ENCODE data around the gene HOXA6. TPM values are rescaled to one million over a fixed set of nuclear protein-coding genes. Genes with fewer than 3 reads are reported as not detected.

Gene HOXA6
- total RNA-seq, 1 donor from 2014 or later: not detected

GRCh38 chr7:27148756-27149641 lies 1.4 kb upstream of the HOXA6 start:
- H3K4me1 Mint-ChIP-seq (ENCODE audit: unreplicated experiment): peaks cover 24% of the 10 kb centered on the region

DNA sequence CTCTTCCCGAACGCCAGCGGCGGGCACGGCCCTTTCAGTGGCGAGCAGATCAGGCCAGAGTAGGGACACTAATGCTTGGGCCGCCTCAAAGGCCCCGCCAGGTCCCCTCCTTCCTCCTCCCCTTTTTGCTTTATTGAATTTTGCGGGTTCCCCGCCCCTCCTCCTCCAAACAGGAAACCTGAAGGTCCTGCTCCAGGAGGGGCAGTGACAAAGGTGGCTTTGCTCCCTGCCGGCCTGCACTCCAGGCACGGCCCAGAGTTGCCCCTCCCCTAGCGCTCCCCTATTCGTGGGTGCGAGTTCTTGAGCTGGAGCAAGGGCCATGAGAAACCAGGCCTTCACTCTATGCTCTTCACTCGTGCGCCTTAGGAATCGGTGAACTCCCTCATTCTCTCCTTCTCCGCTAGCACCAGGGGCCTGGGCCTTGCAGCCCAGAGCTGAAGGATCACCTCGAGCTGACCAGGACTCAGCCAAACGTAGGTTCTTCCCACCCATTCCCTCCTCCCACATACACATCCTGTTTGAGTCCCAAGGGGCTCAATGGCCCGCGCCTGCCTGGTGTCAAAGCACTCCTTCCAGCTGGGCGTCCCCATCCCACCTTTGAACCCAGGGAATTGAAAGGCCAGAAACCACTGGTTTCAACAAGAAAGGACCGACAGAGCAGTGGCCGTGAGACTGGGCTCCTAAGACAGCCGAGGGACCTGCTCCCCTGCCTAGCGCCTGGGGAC lies 619 bp upstream of the HOXA6 start:
- no peak for DNase-seq (ENCODE audit: low spot score)
- Mint-ChIP-seq H3K4me1 (ENCODE audit: unreplicated experiment) (peaks cover 21% of the 10 kb centered on the region), H3K27ac (ENCODE audit: unreplicated experiment) (no peak overlapping the region), H3K36me3 (ENCODE audit: low read depth, unreplicated experiment) (peaks cover 4% of the 10 kb centered on the region), H3K4me3 (ENCODE audit: unreplicated experiment) (peak overlapping the region; percentile 56), H3K9me3 (ENCODE audit: unreplicated experiment) (no peaks in the 10 kb centered on the region), H3K27me3 (ENCODE audit: unreplicated experiment) (peaks cover 52% of the 10 kb centered on the region)
- TF ChIP-seq CTCF (IDR thresholded peaks at IDR 0.05; ENCODE audit: unreplicated experiment): no peak

More at GRCh38 chr7:27148756-27149641, 1.4 kb upstream of the HOXA6 start:
- H3K9me3 Mint-ChIP-seq (ENCODE audit: unreplicated experiment): no peaks in the 10 kb centered on the region
- no peak for TF ChIP-seq CTCF (IDR thresholded peaks at IDR 0.05; ENCODE audit: unreplicated experiment)
- H3K27ac Mint-ChIP-seq (ENCODE audit: unreplicated experiment): no peak overlapping the region
- H3K36me3 Mint-ChIP-seq (ENCODE audit: low read depth, unreplicated experiment): peaks cover 4% of the 10 kb centered on the region
- H3K4me3 Mint-ChIP-seq (ENCODE audit: unreplicated experiment): no peak overlapping the region
- no peak for DNase-seq (ENCODE audit: low spot score)
- peaks cover 58% of the 10 kb centered on the region for H3K27me3 Mint-ChIP-seq (ENCODE audit: unreplicated experiment)

DNA sequence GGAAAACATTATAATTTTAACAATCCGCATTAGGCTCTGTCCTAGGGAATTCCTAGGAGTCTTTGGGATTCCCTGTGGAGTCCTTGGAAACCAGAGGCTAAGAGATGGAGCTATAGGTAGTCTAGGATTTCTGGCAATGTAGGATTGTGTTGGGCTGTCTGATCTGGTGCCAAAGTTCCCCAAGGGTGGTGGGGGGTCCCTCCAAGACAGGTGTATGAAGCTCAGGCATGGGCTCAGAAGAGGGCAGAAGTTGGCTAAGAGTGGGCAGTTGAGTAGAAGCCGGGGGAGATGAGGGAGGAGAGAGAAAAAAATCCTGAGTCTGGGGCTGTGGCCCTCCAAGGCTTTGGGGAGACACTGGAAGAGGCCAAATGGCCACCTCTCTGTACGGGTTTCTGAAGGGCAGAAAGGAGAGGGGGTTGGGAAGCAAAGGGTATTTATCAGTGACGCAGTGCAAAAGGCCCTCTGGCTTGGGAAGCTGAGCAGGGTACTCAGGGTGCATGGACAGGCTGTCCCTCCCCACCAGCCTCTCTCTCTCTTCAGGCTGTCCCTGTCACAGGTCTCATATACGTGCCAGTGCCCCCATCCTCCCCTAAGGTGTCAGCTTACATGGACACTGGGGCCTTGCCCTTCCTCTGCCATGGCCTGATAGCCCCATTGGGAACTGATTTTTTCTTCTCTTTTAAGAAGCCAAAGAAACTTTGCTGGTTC lies 929 bp downstream of the HOXA6 start:
- no peak for TF ChIP-seq CTCF (IDR thresholded peaks at IDR 0.05; ENCODE audit: unreplicated experiment)
- Mint-ChIP-seq H3K4me3 (ENCODE audit: unreplicated experiment) (no peak overlapping the region), H3K36me3 (ENCODE audit: low read depth, unreplicated experiment) (peaks cover 4% of the 10 kb centered on the region), H3K9me3 (ENCODE audit: unreplicated experiment) (no peaks in the 10 kb centered on the region), H3K4me1 (ENCODE audit: unreplicated experiment) (peaks cover 28% of the 10 kb centered on the region), H3K27me3 (ENCODE audit: unreplicated experiment) (peaks cover 53% of the 10 kb centered on the region), H3K27ac (ENCODE audit: unreplicated experiment) (no peak overlapping the region)
- no peak for DNase-seq (ENCODE audit: low spot score)

DNA sequence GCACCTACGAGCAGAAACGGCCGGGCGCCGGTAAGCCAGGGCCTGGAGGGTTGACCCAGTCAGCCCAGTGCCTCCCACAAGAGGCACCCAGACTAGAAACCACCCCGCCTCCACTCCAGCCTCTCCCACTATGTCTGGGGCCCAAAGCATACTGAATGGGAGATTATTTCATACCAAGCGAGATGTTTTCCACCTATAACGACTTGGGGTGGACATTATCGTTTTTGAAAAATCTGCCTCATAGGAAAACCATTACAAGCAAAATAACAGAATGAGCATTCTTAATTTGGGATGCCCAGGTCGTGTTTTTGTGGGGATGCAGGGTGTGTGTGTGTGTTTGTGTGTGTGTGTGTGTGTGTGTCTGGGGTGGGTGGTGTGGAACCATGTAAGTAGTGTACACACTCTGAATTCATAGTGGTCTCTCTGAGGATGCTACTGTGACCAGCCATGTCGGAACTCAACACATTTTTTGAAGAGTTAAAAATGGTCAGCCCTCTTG lies 1.6 kb downstream of the HOXA6 start:
- no peak overlapping the region for H3K27ac Mint-ChIP-seq (ENCODE audit: unreplicated experiment)
- TF ChIP-seq CTCF (IDR thresholded peaks at IDR 0.05; ENCODE audit: unreplicated experiment): no peak
- peaks cover 46% of the 10 kb centered on the region for H3K27me3 Mint-ChIP-seq (ENCODE audit: unreplicated experiment)
- peaks cover 8% of the 10 kb centered on the region for H3K36me3 Mint-ChIP-seq (ENCODE audit: low read depth, unreplicated experiment)
- H3K4me1 Mint-ChIP-seq (ENCODE audit: unreplicated experiment): peaks cover 24% of the 10 kb centered on the region
- DNase-seq (ENCODE audit: low spot score): no peak
- H3K9me3 Mint-ChIP-seq (ENCODE audit: unreplicated experiment): no peaks in the 10 kb centered on the region
- peak overlapping the region; percentile 58 for H3K4me3 Mint-ChIP-seq (ENCODE audit: unreplicated experiment)

Data from endothelial cell (in vitro differentiated cells).